Measurements from ENCODE around the gene ADAD1.

GRCh38 chr4:122379239-122379638 is 428 bp downstream of the ADAD1 start:
- TF ChIP-seq CTCF (conservative IDR thresholded peaks at IDR 0.05; ENCODE audit: low read depth, low read length) (no peak), CEBPB (IDR thresholded peaks at IDR 0.05; ENCODE audit: low read depth, low read length) (no peak), USF2 (IDR thresholded peaks at IDR 0.05; ENCODE audit: low read depth, low read length) (no peak), MXI1 (IDR thresholded peaks at IDR 0.05; ENCODE audit: borderline replicate concordance, low read depth, low read length) (no peak), CHD1 (IDR thresholded peaks at IDR 0.05; ENCODE audit: low read depth, low read length) (no peak), POLR2A (IDR thresholded peaks at IDR 0.05; ENCODE audit: low read depth, low read length) (no peak), RFX5 (IDR thresholded peaks at IDR 0.05; ENCODE audit: low read depth, low read length) (no peak), FOS (IDR thresholded peaks at IDR 0.05; ENCODE audit: low read depth, low read length) (no peak), MAFK (IDR thresholded peaks at IDR 0.05; ENCODE audit: low read depth, low read length) (no peak), RAD21 (IDR thresholded peaks at IDR 0.05; ENCODE audit: low read length) (no peak), RCOR1 (IDR thresholded peaks at IDR 0.05; ENCODE audit: insufficient replicate concordance, low read length) (no peak)
